H1 (cell line): ENCODE measurements around the gene ZNF652. TPM values are rescaled to one million over a fixed set of nuclear protein-coding genes. Genes with fewer than 3 reads are reported as not detected.

ENCODE experiments used
- CTCF ChIA-PET: fragments of 300-600 bp; sonication (Branson Sonifier 250); formaldehyde crosslinking; loops from one replicate; lab custom pipeline; 2021; ENCODE audit not compliant: partially characterized antibody; lab: Charles Lee
- POLR2A ChIA-PET: fragments of 300-600 bp; sonication (Branson Sonifier 250); formaldehyde crosslinking; loops from one replicate; lab custom pipeline; 2021; ENCODE audit warnings: inconsistent platforms; ENCODE audit not compliant: partially characterized antibody; lab: Charles Lee
- DNase-seq, 2 experiments: peaks; one replicate each; pipeline versions ENCODE4 v3.0.0 to v3.0.0-alpha.2; 2010 to 2022; ENCODE audit warnings: low spot score in 2 of 2, low read depth in 1 of 2, mixed read lengths in 1 of 2
- FAIRE-seq: peaks from 2 replicates; lab custom pipeline; 2011; peaks lifted over from hg19 to GRCh38; lab: Jason Lieb, UNC
- H2AFZ ChIP-seq: 2 replicates; pipeline ENCODE4 v1.8.1; 2012; ENCODE audit warnings: low read length, inconsistent platforms
- H2AK5ac ChIP-seq: 2 replicates; pipeline ENCODE4 v1.6.1; 2013; ENCODE audit warnings: low read depth, low read length
- H2BK120ac ChIP-seq: replicated peaks from 2 replicates; pipeline ENCODE3; 2013; ENCODE audit warnings: low read depth, low read length, inconsistent platforms
- H2BK12ac ChIP-seq: 2 replicates; pipeline ENCODE4 v1.6.1; 2013; ENCODE audit warnings: low read depth, low read length
- H2BK15ac ChIP-seq: 2 replicates; pipeline ENCODE4 v1.6.1; 2013; ENCODE audit warnings: low read length
- H2BK20ac ChIP-seq: 2 replicates; pipeline ENCODE4 v1.6.1; 2013; ENCODE audit warnings: low read length
- H2BK5ac ChIP-seq: 2 replicates; pipeline ENCODE4 v1.6.1; 2013; ENCODE audit warnings: low read depth, low read length
- H3K14ac ChIP-seq: 2 replicates; pipeline ENCODE4 v1.6.1; 2013; ENCODE audit warnings: inconsistent platforms; ENCODE audit not compliant: insufficient read length
- H3K18ac ChIP-seq: 2 replicates; pipeline ENCODE4 v1.6.1; 2013; ENCODE audit warnings: low read length; ENCODE audit errors: extremely low read depth
- H3K23ac ChIP-seq: 2 replicates; pipeline ENCODE4 v1.6.1; 2013; ENCODE audit warnings: inconsistent platforms; ENCODE audit not compliant: insufficient read length
- H3K23me2 ChIP-seq: 2 replicates; pipeline ENCODE4 v1.6.1; 2013; ENCODE audit warnings: low read depth, low read length
- H3K27ac ChIP-seq: 2 replicates; pipeline ENCODE4 v1.6.1; 2011; ENCODE audit warnings: low read depth, low read length, inconsistent platforms
- H3K27me3 ChIP-seq, 4 experiments: replicated peaks in 1 of 4; 1 replicate in 1 of 4; 2 replicates in 3 of 4; pipeline versions ENCODE4 v1.6.1 to v1.8.1; 2011 to 2013; ENCODE audit warnings: low read length in 3 of 4, mild to moderate bottlenecking in 3 of 4, inconsistent platforms in 2 of 4, mixed read lengths in 2 of 4, moderate library complexity in 1 of 4; ENCODE audit not compliant: control insufficient read depth in 3 of 4, insufficient read depth in 3 of 4; ENCODE audit errors: extremely low read depth in 1 of 4
- H3K36me3 ChIP-seq, 4 experiments: 2 replicates each; pipeline versions ENCODE4 v1.6.1 to v1.8.1; 2011 to 2013; ENCODE audit warnings: mild to moderate bottlenecking in 4 of 4, low read length in 3 of 4, moderate library complexity in 2 of 4, control low read depth in 1 of 4, inconsistent platforms in 1 of 4; ENCODE audit not compliant: insufficient read depth in 4 of 4, control insufficient read depth in 2 of 4
- H3K4ac ChIP-seq: replicated peaks from 2 replicates; pipeline ENCODE3; 2013; ENCODE audit warnings: low read length, low read depth, mixed read lengths, inconsistent platforms; ENCODE audit not compliant: insufficient read length
- H3K4me1 ChIP-seq, 4 experiments: replicated peaks in 1 of 4; 1 replicate in 1 of 4; 2 replicates in 3 of 4; pipeline versions ENCODE4 v1.6.1 to v1.8.1; 2011 to 2013; ENCODE audit warnings: low read length in 3 of 4, inconsistent platforms in 2 of 4, mixed read lengths in 1 of 4; ENCODE audit not compliant: insufficient read depth in 4 of 4, control insufficient read depth in 3 of 4
- H3K4me2 ChIP-seq, 2 experiments: 2 replicates each; pipeline versions ENCODE4 v1.6.1 to v1.8.1; 2011 to 2013; ENCODE audit warnings: low read depth in 2 of 2, low read length in 2 of 2, control low read depth in 1 of 2, inconsistent platforms in 1 of 2, mild to moderate bottlenecking in 1 of 2; ENCODE audit not compliant: insufficient read depth in 1 of 2
- H3K4me3 ChIP-seq, 4 experiments: fragments of 200-600, 300-600 bp in 1 of 4; sonication (generic), shearing (Covaris generic), sonication (Bioruptor Twin) in 1 of 4; 2 replicates each; pipeline versions ENCODE4 v1.5.1 to v1.8.1; 2011 to 2016; ENCODE audit warnings: low read length in 4 of 4, low read depth in 3 of 4, control low read depth in 2 of 4, inconsistent platforms in 2 of 4, mild to moderate bottlenecking in 2 of 4, mixed read lengths in 1 of 4, moderate library complexity in 1 of 4; ENCODE audit not compliant: insufficient read depth in 2 of 4; ENCODE audit errors: extremely low read depth in 1 of 4
- H3K56ac ChIP-seq: replicated peaks from 2 replicates; pipeline ENCODE3; 2013; ENCODE audit warnings: low read depth, mild to moderate bottlenecking, mixed read lengths, low read length, inconsistent platforms; ENCODE audit not compliant: insufficient read length
- H3K79me1 ChIP-seq: 2 replicates; pipeline ENCODE4 v1.6.1; 2013; ENCODE audit warnings: low read depth, low read length, control low read depth
- H3K79me2 ChIP-seq, 2 experiments: 2 replicates each; pipeline versions ENCODE4 v1.6.1 to v1.8.1; 2012 to 2013; ENCODE audit warnings: low read length in 2 of 2, mild to moderate bottlenecking in 2 of 2, inconsistent platforms in 1 of 2; ENCODE audit not compliant: insufficient read depth in 2 of 2, control insufficient read depth in 1 of 2
- H3K9ac ChIP-seq, 4 experiments: replicated peaks in 1 of 4; 1 replicate in 1 of 4; 2 replicates in 3 of 4; pipeline versions ENCODE4 v1.6.1 to v1.8.1; 2011 to 2013; ENCODE audit warnings: low read depth in 3 of 4, low read length in 3 of 4, control low read depth in 2 of 4, mild to moderate bottlenecking in 2 of 4, moderate library complexity in 2 of 4, inconsistent platforms in 1 of 4; ENCODE audit errors: extremely low read depth in 1 of 4
- H3K9me3 ChIP-seq, 2 experiments: 2 replicates each; pipeline versions ENCODE4 v1.6.1 to v1.8.1; 2012 to 2013; ENCODE audit warnings: mild to moderate bottlenecking in 2 of 2, moderate library complexity in 2 of 2, control low read depth in 1 of 2, inconsistent platforms in 1 of 2, low read depth in 1 of 2, low read length in 1 of 2, mixed read lengths in 1 of 2; ENCODE audit not compliant: insufficient read depth in 2 of 2
- H4K20me1 ChIP-seq, 2 experiments: replicated peaks in 1 of 2; 2 replicates each; pipeline versions ENCODE3 to v1.8.1; 2011 to 2013; ENCODE audit warnings: inconsistent platforms in 2 of 2, low read length in 2 of 2, mild to moderate bottlenecking in 1 of 2; ENCODE audit not compliant: insufficient read depth in 2 of 2, control insufficient read depth in 1 of 2
- H4K5ac ChIP-seq: 2 replicates; pipeline ENCODE4 v1.6.1; 2013; ENCODE audit warnings: low read length, low read depth, mixed read lengths, inconsistent platforms; ENCODE audit not compliant: insufficient read length
- H4K8ac ChIP-seq: 2 replicates; pipeline ENCODE4 v1.8.0; 2013; ENCODE audit warnings: mild to moderate bottlenecking, moderate library complexity, low read length, inconsistent platforms; ENCODE audit not compliant: insufficient read depth; ENCODE audit errors: extremely low read depth
- H4K91ac ChIP-seq: replicated peaks from 2 replicates; pipeline ENCODE3; 2013; ENCODE audit warnings: low read length, mixed read lengths, inconsistent platforms; ENCODE audit not compliant: insufficient read length
- HDAC6 ChIP-seq: IDR thresholded peaks from one replicate; pipeline ENCODE4 v1.7.1; 2012; ENCODE audit warnings: low read depth, mild to moderate bottlenecking, inconsistent platforms, low read length, moderate library complexity
- WGBS, 2 experiments: shearing (Covaris generic) in 1 of 2; methylation state at CpG; one replicate each; pipeline versions ENCODE4 v1.1.6 to v1.1.7; 2013 to 2015; ENCODE audit warnings: low lambda C conversion rate in 2 of 2, mixed read lengths in 2 of 2, inconsistent platforms in 1 of 2, low coverage in 1 of 2, missing lambda C conversion rate in 1 of 2; ENCODE audit not compliant: insufficient replicate concordance in 2 of 2, insufficient coverage in 1 of 2, insufficient read length in 1 of 2; ENCODE audit errors: extremely low coverage in 1 of 2, missing lambda C conversion rate in 1 of 2; 5-methylcytosine and 5-hydroxymethylcytosine counted together
- polyA plus RNA-seq, 7 experiments: library from polyadenylated mRNA; depleted of rRNA in 3 of 7; stranded (reverse) in 5 of 7; unstranded in 2 of 7; fragments of >200 nt in 5 of 7; fragments of 200-250 nt in 2 of 7; gene quantifications; 1 replicate in 5 of 7; 2 replicates in 1 of 7; 4 replicates in 1 of 7; pipeline versions ENCODE4 v1.2.1 to v1.2.3, GENCODE V29; 2011 to 2013; ENCODE audit warnings: missing spikeins in 2 of 7, mixed read lengths in 2 of 7
- total RNA-seq: library from RNA; stranded (reverse); fragmentation: NEBNext Ultra II Directional; extraction: Animal tissue kit (Norgen Biotek cat#: 25700); gene quantifications from 2 replicates; pipeline ENCODE4 v1.2.1, GENCODE V29; 2021

The ZNF652 gene
- total and polyA plus RNA-seq, 2 of the 8 experiments (the other 6 are each of a cell fraction or from before 2014, with no cell fraction given), result 13.5 to 39.6 TPM

DNA sequence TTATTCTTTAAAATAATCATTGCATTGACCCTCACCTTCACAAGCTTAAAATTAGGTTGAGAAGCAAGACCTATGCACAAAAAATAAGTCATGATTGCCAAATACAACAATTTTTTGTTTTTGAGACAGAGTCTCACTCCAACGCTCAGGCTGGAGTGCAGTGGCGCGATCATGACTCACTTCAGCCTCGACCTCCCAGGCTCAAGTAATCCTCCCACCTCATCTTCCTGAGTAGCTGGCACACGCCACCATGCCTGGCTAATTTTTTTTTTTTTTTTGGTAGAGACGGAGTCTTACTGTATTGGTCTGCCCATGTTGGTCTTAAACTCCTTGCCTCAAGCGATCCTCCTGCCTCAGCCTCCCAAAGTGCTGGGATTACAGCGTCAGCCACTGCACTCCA lies 24.2 kb downstream of the ZNF652 start:
- Histone ChIP-seq H2BK20ac (no peak overlapping the region), H2BK12ac (no peak overlapping the region), H3K4me2 (no peak overlapping the region), H3K18ac (no peak overlapping the region), H3K27ac (no peak overlapping the region), H4K20me1 (no peaks in the 10 kb centered on the region), H3K27me3 (no peaks in the 10 kb centered on the region), H3K79me1 (no peaks in the 10 kb centered on the region), H3K9me3 (no peaks in the 10 kb centered on the region), H4K5ac (no peak overlapping the region), H2AK5ac (no peak overlapping the region), H3K56ac (no peak overlapping the region), H2BK5ac (no peak overlapping the region), H4K91ac (no peak overlapping the region), H3K23ac (no peak overlapping the region), H2BK120ac (no peak overlapping the region), H3K4ac (no peak overlapping the region), H4K8ac (no peak overlapping the region), H3K36me3 (no peaks in the 10 kb centered on the region), H3K23me2 (no peaks in the 10 kb centered on the region), H2AFZ (no peak overlapping the region), H3K9ac (no peak overlapping the region), H3K4me3 (no peak overlapping the region), H2BK15ac (no peak overlapping the region), H3K4me1 (no peaks in the 10 kb centered on the region), H3K14ac (no peak overlapping the region), H3K79me2 (peaks cover 0 to 58% of the 10 kb centered on the region in 2 experiments; a peak in 2 of 4 replicates)
- ChIA-PET POLR2A (interaction anchor here (0.5 kb wide), 1 partner anchor 120 kb away, joined by 3 read pairs; no protein-coding TSS in a partner anchor), CTCF (interaction anchor here (1.0 to 1.6 kb wide), 3 partner anchors 14 to 47 kb away, joined by 3 read pairs; no protein-coding TSS in a partner anchor)
- 87% methylated on average over 7 of the region's 8 CpGs; no CpG with 5 or more reads in 1 of the 2 experiments for WGBS, 2 experiments
- DNase-seq (no peak), FAIRE-seq (no peak)
- TF ChIP-seq HDAC6, result no peak
